ENCODE results near the gene CAMK2N2. TPM values are rescaled to one million over a fixed set of nuclear protein-coding genes. Genes with fewer than 3 reads are reported as not detected.

CAMK2N2 gene
- total RNA-seq: 0.16 TPM in 2 of 3 replicates, not detected in the other

GRCh38 chr3:184261270-184261853 is at the start of gene CAMK2N2:
Gene CAMK2N2, minus strand, starts transcription at chr3:184261553. Its CDS starts 268 bp downstream, at chr3:184261285.
- H3K4me3 Mint-ChIP-seq: peak within 1 kb of the TSS; percentile 65
- TF ChIP-seq CTCF (IDR thresholded peaks at IDR 0.05; ENCODE audit: unreplicated experiment): no peak
- H3K36me3 Mint-ChIP-seq: peaks cover 14% of the 10 kb centered on the region
- peaks cover 15% of the 10 kb centered on the region for H3K4me1 Mint-ChIP-seq
- DNase-seq (ENCODE audit: low spot score in 2 of 2, unreplicated experiment in 2 of 2): peak in 1 of 2 experiments; percentile 46
- H3K27me3 Mint-ChIP-seq (ENCODE audit: low read depth): peaks cover 79% of the 10 kb centered on the region
- no peak within 1 kb of the TSS for H3K27ac Mint-ChIP-seq
- no peaks in the 10 kb centered on the region for H3K9me3 Mint-ChIP-seq

GRCh38 chr3:184308744-184309143 is 47.4 kb upstream of the CAMK2N2 start:
- TF ChIP-seq CTCF (IDR thresholded peaks at IDR 0.05; ENCODE audit: unreplicated experiment): no peak
- no peak for DNase-seq (ENCODE audit: low spot score in 2 of 2, unreplicated experiment in 2 of 2)
- no peaks in the 10 kb centered on the region for H3K4me1 Mint-ChIP-seq
- H3K4me3 Mint-ChIP-seq: no peak overlapping the region
- peaks cover 49% of the 10 kb centered on the region for H3K36me3 Mint-ChIP-seq
- no peaks in the 10 kb centered on the region for H3K9me3 Mint-ChIP-seq
- no peaks in the 10 kb centered on the region for H3K27me3 Mint-ChIP-seq (ENCODE audit: low read depth)
- H3K27ac Mint-ChIP-seq: no peak overlapping the region

GRCh38 chr3:184307915-184308314 is 46.6 kb upstream of the CAMK2N2 start:
- Mint-ChIP-seq H3K4me3 (no peak overlapping the region), H3K9me3 (no peaks in the 10 kb centered on the region), H3K27me3 (ENCODE audit: low read depth) (no peaks in the 10 kb centered on the region), H3K36me3 (peaks cover 54% of the 10 kb centered on the region), H3K27ac (no peak overlapping the region), H3K4me1 (no peaks in the 10 kb centered on the region)
- DNase-seq (ENCODE audit: low spot score in 2 of 2, unreplicated experiment in 2 of 2): no peak
- TF ChIP-seq CTCF (IDR thresholded peaks at IDR 0.05; ENCODE audit: unreplicated experiment): no peak

- peaks cover 61% of the 10 kb centered on the region for H3K36me3 Mint-ChIP-seq
- H3K4me1 Mint-ChIP-seq: no peaks in the 10 kb centered on the region
- no peak for TF ChIP-seq CTCF (IDR thresholded peaks at IDR 0.05; ENCODE audit: unreplicated experiment)
- DNase-seq (ENCODE audit: low spot score in 2 of 2, unreplicated experiment in 2 of 2): no peak
- H3K27ac Mint-ChIP-seq: no peak overlapping the region
- no peaks in the 10 kb centered on the region for H3K9me3 Mint-ChIP-seq
- no peak overlapping the region for H3K4me3 Mint-ChIP-seq
- no peaks in the 10 kb centered on the region for H3K27me3 Mint-ChIP-seq (ENCODE audit: low read depth)
Measured at GRCh38 chr3:184306341-184306972, 45.1 kb upstream of the CAMK2N2 start.

- Mint-ChIP-seq H3K27ac (no peak overlapping the region), H3K4me3 (no peak overlapping the region), H3K27me3 (ENCODE audit: low read depth) (no peaks in the 10 kb centered on the region), H3K4me1 (peaks cover 3% of the 10 kb centered on the region), H3K36me3 (peaks cover 66% of the 10 kb centered on the region), H3K9me3 (no peaks in the 10 kb centered on the region)
- DNase-seq (ENCODE audit: low spot score in 2 of 2, unreplicated experiment in 2 of 2): no peak
- peak; percentile 38 for TF ChIP-seq CTCF (IDR thresholded peaks at IDR 0.05; ENCODE audit: unreplicated experiment)
Measured at GRCh38 chr3:184305577-184305976, 44.2 kb upstream of the CAMK2N2 start.

Data from mesothelial cell of epicardium (in vitro differentiated cells).